Measurements from ENCODE around the gene PEMT.

Gene PEMT

GRCh38 chr17:17572010-17572785 lies 19.3 kb downstream of the PEMT start:
- no peak for DNase-seq (ENCODE audit: extremely low read depth in 1 of 2, low read depth in 1 of 2)

GRCh38 chr17:17570798-17571716 lies 20.5 kb downstream of the PEMT start:
- DNase-seq (ENCODE audit: extremely low read depth in 1 of 2, low read depth in 1 of 2), result no peak

- DNase-seq (ENCODE audit: extremely low read depth in 1 of 2, low read depth in 1 of 2), result no peak
Measured at GRCh38 chr17:17570140-17570797, 21.2 kb downstream of the PEMT start.

- no peak for DNase-seq (ENCODE audit: extremely low read depth in 1 of 2, low read depth in 1 of 2)
Measured at GRCh38 chr17:17569691-17570090, 21.8 kb downstream of the PEMT start.

GRCh38 chr17:17568772-17569195 lies 22.7 kb downstream of the PEMT start:
- DNase-seq (ENCODE audit: extremely low read depth in 1 of 2, low read depth in 1 of 2), result peak in 1 of 2 donors; percentile 27

- no peak for DNase-seq (ENCODE audit: extremely low read depth in 1 of 2, low read depth in 1 of 2)
Measured at GRCh38 chr17:17567631-17568030, 23.9 kb downstream of the PEMT start.

GRCh38 chr17:17566896-17567513 lies 24.5 kb downstream of the PEMT start:
- no peak for DNase-seq (ENCODE audit: extremely low read depth in 1 of 2, low read depth in 1 of 2)

- no peak for DNase-seq (ENCODE audit: extremely low read depth in 1 of 2, low read depth in 1 of 2)
Measured at GRCh38 chr17:17565471-17566339, 25.8 kb downstream of the PEMT start.

GRCh38 chr17:17564896-17565295 lies 26.6 kb downstream of the PEMT start:
- no peak for DNase-seq (ENCODE audit: extremely low read depth in 1 of 2, low read depth in 1 of 2)

- no peak for DNase-seq (ENCODE audit: extremely low read depth in 1 of 2, low read depth in 1 of 2)
Measured at GRCh38 chr17:17564323-17564722, 27.2 kb downstream of the PEMT start.

- no peak for DNase-seq (ENCODE audit: extremely low read depth in 1 of 2, low read depth in 1 of 2)
Measured at GRCh38 chr17:17563530-17563929, 28.0 kb downstream of the PEMT start.

- DNase-seq (ENCODE audit: extremely low read depth in 1 of 2, low read depth in 1 of 2), result no peak
Measured at GRCh38 chr17:17562146-17562511, 29.4 kb downstream of the PEMT start.

- DNase-seq (ENCODE audit: extremely low read depth in 1 of 2, low read depth in 1 of 2), result no peak
Measured at GRCh38 chr17:17561408-17562145, 29.9 kb downstream of the PEMT start.

GRCh38 chr17:17560975-17561374 lies 30.5 kb downstream of the PEMT start:
- no peak for DNase-seq (ENCODE audit: extremely low read depth in 1 of 2, low read depth in 1 of 2)

- DNase-seq (ENCODE audit: extremely low read depth in 1 of 2, low read depth in 1 of 2), result no peak
Measured at GRCh38 chr17:17560167-17560566, 31.3 kb downstream of the PEMT start.

GRCh38 chr17:17559164-17559563 lies 32.3 kb downstream of the PEMT start:
- DNase-seq (ENCODE audit: extremely low read depth in 1 of 2, low read depth in 1 of 2), result no peak

GRCh38 chr17:17558431-17558830 lies 33.1 kb downstream of the PEMT start:
- no peak for DNase-seq (ENCODE audit: extremely low read depth in 1 of 2, low read depth in 1 of 2)

GRCh38 chr17:17557796-17558195 lies 33.7 kb downstream of the PEMT start:
- DNase-seq (ENCODE audit: extremely low read depth in 1 of 2, low read depth in 1 of 2), result no peak

GRCh38 chr17:17556671-17557070 lies 34.8 kb downstream of the PEMT start:
- DNase-seq (ENCODE audit: extremely low read depth in 1 of 2, low read depth in 1 of 2), result no peak

All from activated CD8-positive, alpha-beta memory T cell treated with anti-CD3 and anti-CD28 coated beads for 1 hour (primary cell).